GOT3 (cell line): Measurements from ENCODE around the gene ERN1.

Experiments used
- DNase-seq: peaks from one replicate; lab custom pipeline; 2025; ENCODE audit warnings: mixed read lengths; lab: John Stamatoyannopoulos, UW

The ERN1 gene

DNA sequence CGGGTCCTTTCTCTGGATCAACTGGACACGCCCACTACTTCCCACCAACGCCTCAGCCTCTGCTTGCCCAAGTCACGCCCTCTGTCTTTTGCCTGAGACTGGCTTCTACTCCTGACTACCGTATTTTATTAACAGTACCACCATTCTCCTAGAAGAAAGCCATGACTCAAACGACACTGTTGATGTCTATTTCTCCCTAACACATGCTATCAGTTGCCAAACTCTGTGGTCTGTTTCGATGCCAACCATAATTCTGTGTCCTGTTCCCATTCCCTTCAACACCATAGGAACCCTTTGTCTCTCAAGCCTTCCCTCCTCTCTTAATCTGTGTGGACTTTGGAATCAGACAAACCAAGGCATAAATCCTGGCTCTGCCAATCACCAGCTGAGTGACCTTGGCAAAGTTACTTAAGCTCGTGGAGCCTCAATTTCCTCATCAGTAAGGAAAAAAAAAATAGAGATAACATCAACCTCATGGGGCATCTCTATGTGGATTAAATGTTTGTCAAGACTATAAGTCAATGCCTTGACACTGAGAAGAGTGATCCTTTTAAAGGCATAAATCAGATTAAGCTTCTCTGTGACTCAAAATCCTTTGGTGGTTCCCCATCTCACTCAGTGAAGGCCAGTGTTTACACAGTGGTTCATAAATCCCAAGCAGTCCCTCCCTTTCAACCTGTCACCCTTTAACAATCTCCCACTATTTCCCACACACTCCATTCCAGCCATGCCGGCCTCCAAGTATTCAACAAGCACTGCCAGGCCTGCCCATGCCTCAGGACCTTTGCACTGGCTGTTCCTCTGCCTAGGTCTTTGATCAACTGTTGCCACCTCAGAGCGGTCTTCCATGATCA, 45.6 kb downstream of the ERN1 start:
- no peak for DNase-seq

DNA sequence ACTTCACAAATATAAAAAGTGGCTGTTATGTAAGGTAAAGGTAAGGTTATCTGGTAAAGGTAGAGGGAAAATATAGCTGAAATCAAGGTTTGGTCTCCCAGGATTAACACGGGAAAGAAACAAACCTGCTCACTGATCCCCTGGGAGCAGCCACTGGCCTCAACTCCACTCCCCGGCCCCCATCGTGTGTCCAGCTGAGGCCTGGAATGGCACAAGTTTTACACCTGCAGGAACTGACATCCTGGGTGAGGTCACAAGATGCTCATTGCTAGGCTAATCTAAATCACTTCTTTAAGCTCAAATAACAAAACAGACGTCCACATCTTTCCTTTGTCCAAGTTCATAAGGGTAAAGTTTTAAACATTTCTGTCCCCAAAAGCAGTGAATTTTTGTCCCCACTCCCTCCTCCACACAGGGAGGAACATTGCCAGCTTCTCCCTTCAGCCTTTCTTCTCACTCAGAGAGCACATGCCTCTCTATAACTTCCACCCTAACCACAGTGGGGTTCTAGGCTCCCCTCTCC, 46.3 kb downstream of the ERN1 start:
- no peak for DNase-seq

DNA sequence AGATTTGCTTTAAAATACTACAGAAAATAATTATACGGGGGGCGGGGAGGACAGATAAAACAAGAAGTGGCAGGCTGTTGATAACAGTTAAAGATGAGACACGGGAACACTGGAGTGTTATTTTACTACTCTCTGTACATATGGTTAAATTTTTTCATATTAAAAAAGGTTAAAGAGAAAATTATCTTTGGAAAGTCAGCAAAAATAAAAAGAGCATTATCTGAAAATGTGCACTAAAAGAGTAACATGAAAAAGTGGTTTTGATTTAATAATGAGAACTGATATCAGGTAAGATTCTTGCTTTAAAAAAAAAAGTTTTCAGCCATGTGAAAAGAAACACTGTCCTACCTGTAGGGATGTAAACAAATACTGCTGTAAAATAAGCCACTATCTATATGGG, 46.9 kb downstream of the ERN1 start:
- no peak for DNase-seq

DNA sequence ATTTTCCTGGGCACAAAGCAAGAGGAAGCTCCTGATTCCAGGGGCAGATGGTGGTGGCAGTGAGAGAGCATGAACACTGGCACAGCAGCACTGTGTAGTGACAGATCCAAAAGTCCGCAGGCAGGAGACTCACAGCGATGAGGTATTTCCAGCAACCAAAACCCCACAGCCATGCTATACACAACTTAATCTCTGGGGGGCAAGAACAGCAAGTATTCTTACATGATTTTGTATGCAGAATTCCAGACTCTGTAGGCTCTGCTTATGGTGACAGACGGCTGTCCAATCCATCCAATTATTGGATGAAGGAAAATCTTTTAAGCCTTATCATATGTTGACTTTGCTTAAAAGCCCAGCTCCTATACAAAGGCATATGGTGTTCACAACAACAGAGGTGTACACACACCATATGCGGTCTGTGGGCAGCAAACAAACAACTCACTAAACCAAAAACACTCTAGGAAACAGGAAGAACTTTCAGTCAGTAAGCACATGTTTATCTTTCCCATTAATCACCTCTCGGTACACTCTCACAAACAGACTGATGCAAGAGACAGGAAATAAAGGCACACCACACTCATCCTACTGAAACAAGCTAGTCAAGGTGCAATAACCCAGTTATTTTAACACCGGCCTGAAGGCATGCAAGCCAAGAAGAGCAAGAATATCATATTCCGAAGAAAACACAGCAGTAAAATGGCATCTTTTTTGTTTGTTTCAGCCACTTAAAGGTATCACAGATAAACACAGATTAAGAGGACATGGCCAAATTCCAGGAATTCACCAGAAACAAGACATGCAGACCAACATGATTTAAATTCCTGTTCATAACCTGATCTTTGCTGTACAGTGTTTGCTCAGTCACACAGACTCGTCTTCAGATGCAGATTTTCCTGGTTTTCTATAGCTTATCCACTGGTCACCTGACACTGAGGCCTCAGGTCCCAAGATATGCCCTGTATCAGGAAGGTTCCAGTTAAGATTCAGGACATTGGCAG, 47.8 kb downstream of the ERN1 start:
- no peak for DNase-seq

DNA sequence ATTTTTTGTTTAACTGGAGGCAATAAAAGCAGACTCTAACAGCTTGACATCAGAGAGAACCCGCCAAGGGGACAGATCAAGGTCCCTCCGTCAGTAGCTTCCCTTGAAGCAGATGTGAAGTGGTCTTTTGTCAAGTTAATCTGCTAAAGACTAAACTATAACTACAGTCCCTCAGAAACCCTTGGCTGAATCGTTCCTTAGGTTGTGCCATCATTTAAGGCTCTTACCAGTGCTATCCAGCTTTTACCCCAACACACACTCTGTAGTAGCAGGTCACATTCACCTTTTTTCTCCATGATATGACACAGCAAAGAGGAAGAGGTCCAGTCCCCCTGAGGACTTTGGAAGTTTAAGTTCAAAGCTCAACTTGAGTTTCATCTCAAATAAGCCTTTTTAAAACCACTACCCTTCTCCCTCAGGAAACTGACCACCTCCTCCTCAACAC, 49.7 kb downstream of the ERN1 start:
- DNase-seq = no peak

DNA sequence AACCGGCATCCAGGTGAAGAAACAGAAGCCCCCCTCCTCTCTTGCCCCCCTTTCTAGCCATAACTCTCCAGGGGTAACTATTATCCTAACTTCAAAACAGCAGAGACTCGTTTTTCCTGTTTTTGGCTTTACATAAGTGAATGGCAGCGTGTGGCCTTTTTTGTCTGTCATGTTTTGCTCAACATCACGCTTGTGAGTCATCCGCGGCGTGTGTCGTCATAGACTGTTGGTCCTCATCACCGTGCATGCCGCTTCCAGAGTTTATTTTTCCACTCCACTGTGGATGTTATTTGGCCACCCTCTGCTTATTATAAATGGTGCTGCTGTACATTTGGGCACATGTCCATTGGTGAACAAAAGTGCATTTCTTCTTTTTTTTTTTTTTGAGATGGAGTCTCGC, 52.6 kb downstream of the ERN1 start:
- DNase-seq = no peak

DNA sequence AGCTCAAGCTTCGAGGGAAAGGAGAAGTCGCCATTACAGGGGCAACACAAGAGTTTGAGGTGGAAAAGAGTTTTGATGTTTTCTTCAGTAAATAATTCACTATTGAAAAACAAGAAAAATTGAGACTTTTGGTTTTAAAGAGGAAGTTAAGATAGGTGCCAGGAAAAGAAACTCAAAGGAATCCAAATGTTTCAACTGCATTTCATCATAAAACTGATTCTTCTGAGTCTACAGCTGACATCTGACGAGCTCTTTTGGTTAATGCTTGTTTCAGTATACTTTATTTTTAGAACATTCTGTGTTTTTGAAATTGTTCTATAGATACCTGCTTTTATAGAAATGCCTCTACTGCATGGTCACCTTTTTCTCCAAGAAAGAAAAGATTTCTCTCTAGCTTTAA, 54.0 kb downstream of the ERN1 start:
- DNase-seq = no peak

DNA sequence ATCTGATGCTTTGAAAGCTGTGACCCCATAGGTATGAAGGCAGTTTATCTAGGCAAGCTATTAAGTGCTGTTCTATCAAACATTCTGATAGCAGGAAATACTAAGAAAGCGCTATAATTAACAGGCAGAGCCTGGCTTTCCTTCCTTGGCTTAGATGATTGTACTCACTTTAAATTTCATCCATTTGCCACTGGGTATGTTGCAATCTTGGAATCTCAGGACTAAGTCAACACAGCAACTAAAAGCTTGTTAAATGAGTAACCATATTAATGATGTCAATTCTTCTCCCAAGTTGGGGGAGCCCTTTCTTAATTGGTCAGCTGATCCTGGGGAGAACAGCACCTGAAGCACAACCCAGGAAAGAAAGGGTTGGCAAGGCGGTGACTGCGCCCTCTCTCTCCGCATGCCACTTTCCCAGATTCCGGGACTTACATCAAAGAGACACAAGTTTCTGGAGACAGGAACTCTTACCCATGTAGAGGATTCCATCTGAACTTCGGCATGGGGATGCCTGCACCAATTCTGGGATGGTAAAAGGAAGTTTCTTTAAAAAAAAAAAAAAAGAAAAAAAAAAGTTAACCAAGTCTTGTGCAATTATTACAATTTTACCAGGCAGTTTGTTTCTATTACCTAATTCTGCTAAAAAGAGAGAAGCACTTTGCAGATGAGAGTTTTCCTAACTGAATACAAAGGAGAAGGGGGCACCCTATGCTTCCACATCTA, 55.1 kb downstream of the ERN1 start:
- DNase-seq = no peak

DNA sequence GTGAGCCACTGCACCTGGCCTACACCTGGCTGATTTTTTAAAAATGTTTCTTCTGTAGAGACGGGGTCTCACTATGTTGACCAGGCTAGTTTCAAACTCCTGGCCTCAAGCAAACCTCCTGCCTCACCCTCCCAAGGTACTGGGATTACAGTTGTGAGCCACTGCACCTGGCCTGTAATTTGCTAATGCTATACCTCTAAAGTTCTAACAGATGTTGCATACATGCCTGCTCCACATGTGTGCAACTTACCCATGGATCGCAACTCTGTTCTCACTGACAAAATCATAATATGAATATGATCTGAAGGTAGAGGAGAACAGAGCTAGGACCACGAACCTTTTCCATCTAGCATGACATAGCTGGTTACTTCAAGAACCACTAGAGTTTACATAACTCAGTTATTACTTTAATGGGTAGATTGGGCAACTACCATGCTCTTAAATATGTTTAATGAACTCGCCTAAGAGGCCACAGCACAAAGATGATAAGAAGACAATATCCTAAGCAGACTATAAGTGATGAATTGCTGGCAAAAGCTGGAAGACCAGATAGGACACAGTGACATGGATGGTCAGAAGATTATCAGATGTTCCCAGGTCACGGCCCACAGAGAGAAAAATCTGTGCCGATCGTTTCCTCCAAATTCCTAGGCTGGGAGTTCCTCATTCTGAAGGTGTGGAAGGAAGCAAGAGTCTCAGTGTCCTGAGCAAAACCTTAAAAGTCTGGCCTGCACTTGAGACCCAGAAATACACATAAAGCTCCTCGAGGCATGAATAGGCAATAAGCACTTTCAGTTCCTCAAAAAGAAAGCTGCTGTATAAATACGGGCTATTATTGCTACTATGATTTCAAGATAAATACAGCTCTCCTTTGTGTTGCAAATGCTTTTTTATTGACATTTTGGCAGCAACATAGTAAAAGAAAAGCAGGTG, 55.9 kb downstream of the ERN1 start:
- no peak for DNase-seq

DNA sequence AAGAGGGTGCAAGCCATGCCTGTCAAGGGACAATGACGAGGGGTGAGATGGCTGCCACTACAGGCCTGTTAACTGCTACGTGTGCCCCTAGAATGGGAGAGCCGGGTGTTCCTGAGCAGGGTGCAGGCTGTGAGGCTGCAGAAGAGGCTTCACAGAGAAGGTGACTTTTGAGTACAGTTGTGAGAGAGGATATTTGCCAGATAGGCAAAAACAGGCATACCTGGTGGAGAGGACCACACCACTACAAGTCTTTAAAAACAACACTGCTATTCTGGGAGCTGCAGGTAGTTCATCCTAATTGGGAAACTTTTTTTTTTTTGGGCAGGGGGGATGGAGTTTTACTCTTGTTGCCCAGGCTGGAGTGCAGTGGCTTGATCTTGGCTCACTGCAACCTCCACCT, 58.8 kb downstream of the ERN1 start:
- no peak for DNase-seq

DNA sequence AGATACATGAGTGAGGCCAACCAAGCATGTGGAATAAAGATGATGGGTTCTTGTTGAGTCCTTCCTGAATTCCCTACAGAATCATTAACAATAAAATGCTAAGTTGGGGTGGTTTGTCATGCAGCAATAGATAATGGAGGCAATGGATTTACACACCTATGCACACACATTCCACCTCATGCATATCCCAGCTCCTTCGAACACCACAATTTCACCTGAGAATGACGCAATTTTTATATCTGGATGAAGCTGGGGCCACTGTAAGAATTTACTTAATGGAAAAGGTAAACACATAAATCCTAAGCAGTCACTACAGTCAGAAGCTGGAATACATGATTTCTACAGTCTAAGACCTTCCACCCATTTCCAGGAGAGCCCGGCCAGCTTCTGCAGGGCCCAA, 59.7 kb downstream of the ERN1 start:
- DNase-seq = no peak

DNA sequence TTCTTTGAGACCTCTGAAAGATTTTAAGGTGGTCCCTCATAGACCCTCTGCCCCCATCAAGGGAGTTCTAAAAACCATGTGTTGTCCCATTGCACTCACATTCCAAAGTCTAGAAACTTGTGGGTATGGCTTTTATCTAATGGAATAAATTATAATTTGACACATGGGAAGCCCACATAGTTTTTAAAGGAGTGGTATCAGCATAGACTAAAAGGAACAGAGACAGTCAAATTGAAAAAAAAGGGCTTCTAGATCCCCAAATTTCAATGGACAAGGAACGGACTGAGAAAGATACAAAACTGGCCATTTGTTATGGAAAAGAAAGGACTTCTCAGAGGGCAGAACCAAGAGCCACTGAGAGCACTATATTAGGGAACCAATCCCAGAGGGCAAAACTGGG, 60.8 kb downstream of the ERN1 start:
- DNase-seq = no peak

DNA sequence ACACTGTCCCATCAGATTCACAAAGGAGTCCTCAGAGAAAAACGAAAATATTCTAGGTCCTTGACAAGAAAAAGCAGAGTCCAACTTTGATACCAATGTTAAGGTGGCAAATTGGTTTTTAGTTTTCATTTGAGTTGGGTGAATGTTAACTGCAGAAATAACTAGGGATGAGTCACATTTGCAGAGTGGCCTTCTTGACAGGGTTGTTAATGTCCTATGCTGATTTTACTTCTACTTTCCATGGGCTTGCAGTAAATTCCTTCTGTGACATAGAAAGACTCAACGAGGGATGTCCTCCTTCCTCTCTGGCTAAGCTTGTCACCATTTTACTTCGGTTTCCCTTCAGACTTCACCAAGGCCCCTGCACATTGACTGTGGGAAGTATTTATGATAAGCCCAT, 62.3 kb downstream of the ERN1 start:
- no peak for DNase-seq

DNA sequence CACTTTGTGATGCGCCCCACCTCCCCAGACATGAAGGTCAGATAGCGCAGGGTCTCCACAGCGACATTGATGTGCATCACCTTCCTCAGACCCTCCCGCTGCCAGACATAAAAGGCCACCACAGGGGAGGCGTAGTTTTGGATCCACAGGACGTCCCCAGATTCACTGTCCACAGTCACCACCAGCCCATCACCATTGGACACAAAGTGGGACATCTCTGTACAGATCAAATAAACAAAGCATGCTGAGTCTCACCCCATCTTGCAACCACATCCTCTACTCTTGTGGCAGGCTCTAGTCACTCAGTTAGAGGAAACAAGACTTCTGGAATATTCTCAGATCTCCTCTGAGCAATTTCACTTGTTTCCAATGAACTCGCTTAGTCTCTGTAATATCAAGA, 63.2 kb downstream of the ERN1 start:
- DNase-seq = no peak

DNA sequence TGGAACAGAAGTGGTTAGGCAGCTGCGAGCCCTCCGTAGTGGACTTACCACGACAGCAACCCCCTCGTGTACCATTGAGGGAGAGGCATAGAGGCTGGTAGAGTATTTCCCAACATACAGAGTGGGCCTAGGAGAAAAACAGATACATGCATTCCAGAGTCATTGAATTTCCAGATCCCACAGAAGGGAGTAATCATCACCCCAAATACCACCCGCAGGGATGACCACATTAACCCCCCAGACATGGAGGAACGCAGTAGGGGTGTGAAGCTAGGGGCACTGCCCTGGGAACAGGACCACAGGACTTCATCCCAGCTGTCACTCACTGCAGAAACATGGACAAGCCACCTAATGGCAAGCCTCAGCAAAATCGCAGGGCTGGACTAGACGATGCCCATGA, 64.8 kb downstream of the ERN1 start:
- DNase-seq = no peak

DNA sequence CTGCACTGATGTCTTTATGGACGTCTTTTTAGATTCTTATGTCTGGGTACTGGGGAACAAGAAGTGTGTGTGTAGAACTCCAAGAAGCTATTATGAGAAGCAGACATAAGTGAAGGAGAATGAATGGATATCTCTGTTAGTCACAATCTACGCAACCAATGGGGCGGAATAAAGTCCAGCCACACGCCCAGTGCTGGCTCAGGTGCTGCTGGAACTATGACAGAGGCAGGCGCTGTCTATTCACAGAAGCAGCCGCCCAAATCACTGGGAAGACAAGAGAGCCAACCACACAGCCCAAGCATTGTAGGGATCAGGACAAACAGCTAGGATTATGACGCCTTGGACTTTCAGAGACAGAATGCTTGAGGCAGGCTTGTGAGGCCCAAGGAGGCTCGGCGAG, 65.6 kb downstream of the ERN1 start:
- no peak for DNase-seq

DNA sequence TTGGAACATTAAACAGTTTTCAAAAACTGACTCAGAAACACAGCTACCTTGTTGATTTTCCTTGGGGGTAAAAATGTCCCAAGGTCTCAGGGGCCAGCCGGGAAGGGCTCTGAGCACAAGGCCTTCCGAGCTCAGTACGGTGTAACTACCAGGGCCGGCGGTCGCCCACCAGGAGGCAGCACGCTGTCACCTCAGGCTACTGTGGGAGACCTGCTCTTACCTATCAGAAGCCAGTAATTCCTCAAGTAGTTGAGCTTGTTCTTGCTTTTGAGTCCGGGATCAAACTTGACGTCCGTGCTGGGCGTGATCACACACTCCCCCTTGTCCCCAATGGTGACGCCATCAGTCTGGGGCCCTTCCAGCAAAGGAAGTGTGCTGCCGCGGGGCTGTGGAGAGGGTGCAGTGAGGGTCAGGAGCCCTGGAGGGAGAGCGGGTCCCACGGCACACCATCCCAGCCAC, 66.1 kb downstream of the ERN1 start:
- DNase-seq = no peak

DNA sequence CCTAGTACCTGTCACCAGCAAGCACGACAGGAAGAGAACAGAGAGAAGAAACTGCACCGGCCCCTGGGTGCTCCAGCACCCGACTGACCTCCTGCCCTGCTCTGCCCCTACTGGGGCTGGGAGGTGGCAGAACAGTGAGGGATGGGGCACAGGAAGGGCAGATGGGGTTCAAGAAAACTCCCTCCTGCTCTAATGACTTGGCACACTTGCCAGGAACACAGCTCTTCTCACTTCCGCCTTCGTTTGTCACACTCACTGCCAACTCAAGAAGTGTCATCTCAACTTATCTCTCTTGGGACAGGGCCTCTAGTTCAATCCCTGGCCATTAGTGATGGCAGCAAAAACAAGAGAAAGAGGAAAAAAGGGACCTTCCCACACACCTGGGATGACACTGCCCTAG, 66.9 kb downstream of the ERN1 start:
- DNase-seq = no peak

DNA sequence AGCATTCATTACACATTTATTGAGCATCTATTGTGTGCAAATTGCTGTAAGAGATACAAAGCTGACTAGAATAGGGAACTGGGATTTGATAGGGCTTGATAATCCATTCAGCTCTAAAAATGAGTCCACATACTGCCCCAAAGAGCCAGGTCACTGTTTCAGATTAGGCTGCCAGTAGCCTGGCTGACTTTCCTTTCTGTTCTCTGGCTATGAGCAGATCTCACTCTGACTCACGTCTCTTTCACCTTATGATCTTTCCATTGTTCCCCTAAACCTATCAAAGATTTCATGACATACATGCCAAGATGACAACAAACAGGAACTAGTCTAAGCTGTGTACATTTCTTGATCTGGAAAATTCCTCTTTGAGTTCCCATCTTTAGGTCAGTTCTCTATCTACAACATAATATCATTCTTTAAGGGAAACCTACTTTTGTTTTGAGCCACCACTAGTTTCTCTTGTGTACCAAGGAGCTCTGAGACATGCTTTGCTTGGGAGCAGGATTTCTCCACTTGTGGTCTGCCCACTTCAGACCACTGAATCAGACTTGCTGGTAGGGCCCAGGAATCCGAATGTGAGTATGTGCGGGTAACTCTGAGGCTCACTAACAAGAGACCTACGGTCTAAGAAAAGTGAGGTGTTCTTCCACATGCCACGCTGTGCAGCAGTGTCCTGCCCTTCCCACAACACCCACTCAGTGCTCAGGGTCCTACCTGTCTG, 68.6 kb downstream of the ERN1 start:
- no peak for DNase-seq

DNA sequence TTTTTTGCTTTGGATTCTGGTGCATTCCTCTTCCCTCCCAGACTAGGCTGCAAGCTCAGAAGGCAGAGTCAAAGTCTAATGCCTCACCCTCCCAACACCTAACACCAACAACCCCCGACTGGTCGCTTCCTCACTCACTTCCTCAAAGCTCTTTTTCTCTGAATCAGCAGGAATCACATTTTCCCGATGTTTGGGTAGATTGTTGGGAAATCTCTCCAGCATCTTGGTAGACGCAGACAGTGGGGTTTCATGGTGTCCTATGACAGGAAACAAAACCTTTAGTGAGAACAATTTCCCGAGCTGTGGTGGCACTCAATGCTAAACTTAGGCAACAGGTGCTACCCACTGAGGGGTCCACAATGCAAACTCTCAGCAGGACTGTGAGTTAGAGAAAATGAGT, 69.6 kb downstream of the ERN1 start:
- no peak for DNase-seq
